HUES6 (cell line): ENCODE measurements around the gene SPG7.

Experiments used
- H3K27ac ChIP-seq: 2 replicates; pipeline ENCODE4 v1.7.0; 2013; ENCODE audit warnings: low read depth, mild to moderate bottlenecking, low read length, inconsistent platforms
- H3K27me3 ChIP-seq: 2 replicates; pipeline ENCODE4 v1.6.1; 2013; ENCODE audit warnings: low read length; ENCODE audit not compliant: control insufficient read depth, insufficient read depth
- H3K36me3 ChIP-seq: 2 replicates; pipeline ENCODE4 v1.6.1; 2013; ENCODE audit warnings: low read length; ENCODE audit not compliant: control insufficient read depth, insufficient read depth
- H3K4me1 ChIP-seq: 2 replicates; pipeline ENCODE4 v1.6.1; 2013; ENCODE audit warnings: low read length; ENCODE audit not compliant: control insufficient read depth, insufficient read depth
- H3K4me3 ChIP-seq: 2 replicates; pipeline ENCODE4 v1.5.1; 2013; ENCODE audit warnings: low read depth, low read length
- H3K9ac ChIP-seq: one replicate; pipeline ENCODE4 v1.6.1; 2013; ENCODE audit warnings: mild to moderate bottlenecking, low read length
- H3K9me3 ChIP-seq: 2 replicates; pipeline ENCODE4 v1.6.1; 2013; ENCODE audit warnings: low read depth, low read length; ENCODE audit not compliant: control insufficient read depth, insufficient read depth

SPG7 gene

GRCh38 chr16:89473791-89474414, 34.3 kb upstream of the SPG7 start:
- no peak overlapping the region for H3K4me3 ChIP-seq
- H3K9ac ChIP-seq, result no peak overlapping the region
- H3K27me3 ChIP-seq, result no peaks in the 10 kb centered on the region
- H3K4me1 ChIP-seq, result peaks cover 35% of the 10 kb centered on the region
- H3K9me3 ChIP-seq, result no peaks in the 10 kb centered on the region
- no peak overlapping the region for H3K27ac ChIP-seq
- H3K36me3 ChIP-seq, result no peaks in the 10 kb centered on the region

DNA sequence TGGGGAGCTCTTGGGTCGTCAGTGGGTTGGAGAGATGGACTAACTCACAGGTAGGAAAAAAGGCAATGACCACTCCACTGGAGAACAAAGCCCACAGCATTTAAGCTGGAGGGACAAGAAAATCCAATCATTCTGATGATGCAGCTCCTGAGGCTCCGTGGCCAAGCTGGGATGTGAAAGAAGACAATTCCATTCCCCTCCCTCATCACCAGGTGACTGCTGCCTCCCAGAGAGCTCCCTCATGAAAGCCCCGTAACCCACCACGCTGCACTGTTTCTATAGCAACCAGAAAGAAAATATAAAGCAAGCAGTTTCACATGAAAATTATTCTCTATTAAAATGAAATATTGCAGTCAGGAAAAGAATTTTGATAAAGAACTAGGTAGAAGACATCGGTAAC, 33.1 kb upstream of the SPG7 start:
- no peaks in the 10 kb centered on the region for H3K36me3 ChIP-seq
- H3K9me3 ChIP-seq, result no peaks in the 10 kb centered on the region
- H3K9ac ChIP-seq, result no peak overlapping the region
- H3K4me3 ChIP-seq, result no peak overlapping the region
- H3K27me3 ChIP-seq, result no peaks in the 10 kb centered on the region
- 0 out of 2 replicates have a peak overlapping the region, but pooled peaks have one; percentile 14 for H3K27ac ChIP-seq
- H3K4me1 ChIP-seq, result peaks cover 38% of the 10 kb centered on the region

GRCh38 chr16:89476379-89476778, 31.8 kb upstream of the SPG7 start:
- Histone ChIP-seq H3K9me3 (no peaks in the 10 kb centered on the region), H3K4me3 (no peak overlapping the region), H3K36me3 (0 out of 2 replicates have a peak, but pooled peaks cover under 1% of the 10 kb centered on the region), H3K9ac (no peak overlapping the region), H3K4me1 (peaks cover 44% of the 10 kb centered on the region), H3K27me3 (no peaks in the 10 kb centered on the region), H3K27ac (no peak overlapping the region)

DNA sequence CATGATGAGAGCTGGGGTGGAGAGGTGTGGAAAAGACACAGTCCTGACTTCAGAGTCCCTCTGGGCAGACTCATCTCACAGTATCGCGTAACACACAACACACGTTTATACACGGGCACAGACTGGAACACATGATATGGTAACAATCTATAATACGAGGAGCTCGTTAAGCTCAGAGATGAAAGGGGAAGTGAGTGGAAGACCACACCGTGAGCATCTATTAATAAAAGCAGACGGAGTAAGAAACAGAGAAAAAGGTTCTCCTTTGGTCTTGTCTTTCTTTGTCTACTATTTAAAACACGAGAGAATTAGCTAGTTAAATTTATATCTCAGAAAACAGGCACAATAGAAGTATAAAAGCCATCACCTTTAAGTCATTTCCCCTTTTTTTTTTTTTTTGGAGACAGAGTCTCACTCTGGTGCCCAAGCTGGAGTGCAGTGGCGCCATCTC, 31.4 kb upstream of the SPG7 start:
- Histone ChIP-seq H3K36me3 (0 out of 2 replicates have a peak, but pooled peaks cover 2% of the 10 kb centered on the region), H3K4me1 (peaks cover 48% of the 10 kb centered on the region), H3K27me3 (no peaks in the 10 kb centered on the region), H3K9ac (no peak overlapping the region), H3K9me3 (no peaks in the 10 kb centered on the region), H3K4me3 (no peak overlapping the region), H3K27ac (no peak overlapping the region)

GRCh38 chr16:89478576-89479221, 29.5 kb upstream of the SPG7 start:
- Histone ChIP-seq H3K27ac (no peak overlapping the region), H3K36me3 (0 out of 2 replicates have a peak, but pooled peaks cover 5% of the 10 kb centered on the region), H3K4me3 (no peak overlapping the region), H3K9me3 (no peaks in the 10 kb centered on the region), H3K9ac (peak overlapping the region; percentile 14), H3K4me1 (peaks cover 58% of the 10 kb centered on the region), H3K27me3 (no peaks in the 10 kb centered on the region)

- no peaks in the 10 kb centered on the region for H3K9me3 ChIP-seq
- peaks cover 62% of the 10 kb centered on the region for H3K4me1 ChIP-seq
- H3K36me3 ChIP-seq, result 0 out of 2 replicates have a peak, but pooled peaks cover 5% of the 10 kb centered on the region
- no peak overlapping the region for H3K9ac ChIP-seq
- H3K4me3 ChIP-seq, result no peak overlapping the region
- no peak overlapping the region for H3K27ac ChIP-seq
- H3K27me3 ChIP-seq, result no peaks in the 10 kb centered on the region
Observed at GRCh38 chr16:89481356-89481955, 26.7 kb upstream of the SPG7 start.

DNA sequence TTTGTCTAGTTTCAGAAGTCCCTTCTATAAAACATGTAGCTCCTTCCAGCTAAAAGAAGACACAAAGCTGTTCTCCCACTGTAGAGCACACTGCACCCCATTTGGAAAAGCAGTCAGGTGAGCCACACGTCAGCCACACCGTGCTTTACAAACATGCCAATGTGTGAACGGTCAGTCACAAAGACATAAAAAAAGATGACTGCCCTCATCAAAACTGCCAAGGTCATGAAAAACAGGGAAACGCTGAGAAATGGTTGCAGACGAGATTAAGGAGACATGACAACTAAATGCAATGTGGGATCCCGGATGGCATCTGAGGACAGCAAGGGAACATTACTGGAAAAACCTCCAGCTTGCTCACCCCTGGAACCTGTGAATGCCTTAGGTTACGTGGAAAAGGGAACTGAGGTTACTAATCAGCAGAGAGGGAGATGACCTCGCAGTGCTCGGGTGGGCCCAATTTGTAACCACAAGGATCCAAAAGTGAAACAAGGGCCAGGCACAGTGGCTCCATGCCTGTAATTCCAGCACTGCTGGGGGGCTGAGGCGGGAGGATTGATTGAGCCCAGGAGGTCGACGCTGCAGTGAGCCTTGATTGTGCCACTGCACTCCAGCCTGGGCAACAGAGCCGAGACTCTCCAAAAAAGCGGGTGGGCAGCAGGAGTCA, 25.9 kb upstream of the SPG7 start:
- no peaks in the 10 kb centered on the region for H3K27me3 ChIP-seq
- peak overlapping the region; percentile 1 for H3K9ac ChIP-seq
- no peaks in the 10 kb centered on the region for H3K9me3 ChIP-seq
- 0 out of 2 replicates have a peak, but pooled peaks cover 5% of the 10 kb centered on the region for H3K36me3 ChIP-seq
- H3K4me3 ChIP-seq, result no peak overlapping the region
- no peak overlapping the region for H3K27ac ChIP-seq
- peaks cover 59% of the 10 kb centered on the region for H3K4me1 ChIP-seq

DNA sequence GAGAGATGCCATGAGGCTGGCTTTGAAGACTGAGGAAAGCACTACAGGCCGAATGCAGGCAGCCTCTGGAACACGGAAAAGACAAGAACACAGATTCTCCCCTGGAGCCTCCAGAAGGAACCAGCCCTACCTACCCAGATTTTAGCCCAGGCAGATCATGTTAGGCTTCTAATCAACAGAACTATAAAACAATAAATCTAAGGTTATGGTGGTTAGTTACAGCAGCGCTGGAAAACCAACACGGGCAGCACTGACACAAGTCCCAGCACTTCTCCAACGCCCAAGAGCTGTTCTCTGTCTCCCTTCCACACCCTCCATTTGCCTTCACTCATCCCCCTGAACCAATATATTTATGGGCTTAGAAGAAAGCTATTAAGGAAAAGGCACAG, 25.4 kb upstream of the SPG7 start:
- Histone ChIP-seq H3K27me3 (no peaks in the 10 kb centered on the region), H3K4me3 (no peak overlapping the region), H3K36me3 (0 out of 2 replicates have a peak, but pooled peaks cover 5% of the 10 kb centered on the region), H3K9me3 (no peaks in the 10 kb centered on the region), H3K27ac (no peak overlapping the region), H3K4me1 (peaks cover 61% of the 10 kb centered on the region), H3K9ac (peak overlapping the region; percentile 1)

DNA sequence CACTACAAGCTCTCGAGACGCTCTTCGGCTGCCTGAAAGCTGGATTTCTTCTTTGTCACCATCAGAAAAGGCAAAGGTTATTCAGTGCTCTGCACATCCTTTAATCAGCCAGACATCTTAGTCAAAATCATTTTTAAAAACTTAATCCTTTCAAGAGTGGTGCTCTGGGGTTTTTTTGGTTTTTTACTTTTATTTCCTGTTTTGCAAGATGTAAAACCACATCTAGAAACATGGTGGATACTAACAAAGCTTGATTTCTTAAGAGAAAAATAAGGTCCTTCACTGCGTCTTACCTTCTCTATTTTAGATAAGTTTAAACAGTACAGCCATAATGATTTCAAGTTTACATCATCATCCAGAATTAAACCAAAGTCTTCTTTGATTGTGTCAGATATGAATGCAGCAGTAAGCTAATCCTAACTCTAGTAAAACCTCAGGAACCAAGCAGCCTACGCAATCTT, 24.1 kb upstream of the SPG7 start:
- no peaks in the 10 kb centered on the region for H3K27me3 ChIP-seq
- no peak overlapping the region for H3K27ac ChIP-seq
- H3K36me3 ChIP-seq, result 0 out of 2 replicates have a peak, but pooled peaks cover 5% of the 10 kb centered on the region
- no peaks in the 10 kb centered on the region for H3K9me3 ChIP-seq
- H3K9ac ChIP-seq, result no peak overlapping the region
- H3K4me1 ChIP-seq, result peaks cover 61% of the 10 kb centered on the region
- no peak overlapping the region for H3K4me3 ChIP-seq

- Histone ChIP-seq H3K27me3 (no peaks in the 10 kb centered on the region), H3K9me3 (no peaks in the 10 kb centered on the region), H3K27ac (no peak overlapping the region), H3K9ac (no peak overlapping the region), H3K4me1 (peaks cover 60% of the 10 kb centered on the region), H3K4me3 (no peak overlapping the region), H3K36me3 (0 out of 2 replicates have a peak, but pooled peaks cover 5% of the 10 kb centered on the region)
Observed at GRCh38 chr16:89484923-89485679, 23.1 kb upstream of the SPG7 start.
